Activated T-helper 17 cell treated with anti-CD3 and anti-CD28 coated beads, Interleukin-2, amount 50 U/mL, for 72 hours (primary cell): ENCODE measurements around the gene TMEM165. TPM values are rescaled to one million over a fixed set of nuclear protein-coding genes. Genes with fewer than 3 reads are reported as not detected.

Experiments
- ATAC-seq: fragments of 150-1000 bp; cut with Tn5 transposase; replicated peaks from 2 replicates; pipeline ENCODE4 v1.10.0; 2021; ENCODE audit warnings: mild to moderate bottlenecking, moderate library complexity
- H3K27ac Mint-ChIP-seq: one replicate; pipeline ENCODE4 v1.8.0; 2022; ENCODE audit warnings: mixed read lengths
- H3K27me3 Mint-ChIP-seq: one replicate; pipeline ENCODE4 v1.8.0; 2022; ENCODE audit warnings: mixed read lengths
- H3K36me3 Mint-ChIP-seq: one replicate; pipeline ENCODE4 v1.8.0; 2022; ENCODE audit warnings: low read depth, mild to moderate bottlenecking, mixed read lengths
- H3K4me1 Mint-ChIP-seq: one replicate; pipeline ENCODE4 v1.8.0; 2022; ENCODE audit warnings: mixed read lengths
- H3K4me3 Mint-ChIP-seq: one replicate; pipeline ENCODE4 v1.8.0; 2022; ENCODE audit warnings: mild to moderate bottlenecking, mixed read lengths
- H3K9me3 Mint-ChIP-seq: one replicate; pipeline ENCODE4 v1.8.0; 2022; ENCODE audit warnings: mixed read lengths
- total RNA-seq, 2 donors: library from RNA; stranded (reverse); gene quantifications; one replicate each; pipeline ENCODE4 v1.2.3, GENCODE V29; 2022

The TMEM165 gene
- total RNA-seq, 2 donors from 2014 or later: 60.5 to 81.9 TPM

GRCh38 chr4:55442541-55442940, 46.8 kb downstream of the TMEM165 start:
- peaks cover 72% of the 10 kb centered on the region for H3K36me3 Mint-ChIP-seq
- peaks cover 8% of the 10 kb centered on the region for H3K4me1 Mint-ChIP-seq
- ATAC-seq: no peak

GRCh38 chr4:55444827-55445226, 49.1 kb downstream of the TMEM165 start:
- Mint-ChIP-seq H3K4me1 (peaks cover 9% of the 10 kb centered on the region), H3K36me3 (peaks cover 74% of the 10 kb centered on the region), H3K27me3 (no peaks in the 10 kb centered on the region), H3K27ac (no peak overlapping the region), H3K9me3 (no peaks in the 10 kb centered on the region), H3K4me3 (no peak overlapping the region)
- ATAC-seq: no peak

More at GRCh38 chr4:55442541-55442940, 46.8 kb downstream of the TMEM165 start:
- Mint-ChIP-seq H3K27ac (no peak overlapping the region), H3K4me3 (no peak overlapping the region), H3K9me3 (no peaks in the 10 kb centered on the region), H3K27me3 (no peaks in the 10 kb centered on the region)

DNA sequence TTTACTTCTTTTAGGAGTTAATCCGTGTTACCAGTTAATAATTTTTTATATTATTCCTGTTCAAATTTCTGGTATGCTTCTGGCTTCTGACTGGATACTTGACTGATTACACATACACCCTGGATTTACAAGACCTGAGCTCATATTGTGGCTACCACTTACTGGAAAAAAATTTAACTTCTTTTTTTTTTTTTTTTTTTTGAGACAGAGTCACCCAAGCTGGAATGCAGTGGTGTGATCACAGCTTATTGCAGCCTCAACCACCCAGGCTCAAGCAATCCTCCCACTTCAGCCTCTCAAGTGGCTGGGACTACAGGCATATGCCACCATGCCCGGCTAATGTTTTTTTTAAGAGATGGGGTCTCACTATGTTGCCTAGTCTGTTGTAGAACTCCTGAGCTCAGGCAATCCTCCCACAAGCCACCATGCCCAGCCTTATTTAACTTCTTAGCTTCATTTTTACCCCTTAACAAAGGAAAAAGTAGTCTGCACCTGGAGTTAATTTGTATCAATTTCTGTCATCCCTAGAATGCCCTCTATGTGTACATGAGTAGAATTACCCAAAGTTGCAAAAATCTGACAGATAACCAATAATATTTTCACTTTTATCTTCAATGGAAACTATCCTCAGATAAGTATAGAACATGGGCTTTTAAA, 50.3 kb downstream of the TMEM165 start:
- no peaks in the 10 kb centered on the region for H3K27me3 Mint-ChIP-seq
- no peak for ATAC-seq
- no peak overlapping the region for H3K27ac Mint-ChIP-seq
- peaks cover 5% of the 10 kb centered on the region for H3K4me1 Mint-ChIP-seq
- no peak overlapping the region for H3K4me3 Mint-ChIP-seq
- no peaks in the 10 kb centered on the region for H3K9me3 Mint-ChIP-seq
- H3K36me3 Mint-ChIP-seq: peaks cover 74% of the 10 kb centered on the region

DNA sequence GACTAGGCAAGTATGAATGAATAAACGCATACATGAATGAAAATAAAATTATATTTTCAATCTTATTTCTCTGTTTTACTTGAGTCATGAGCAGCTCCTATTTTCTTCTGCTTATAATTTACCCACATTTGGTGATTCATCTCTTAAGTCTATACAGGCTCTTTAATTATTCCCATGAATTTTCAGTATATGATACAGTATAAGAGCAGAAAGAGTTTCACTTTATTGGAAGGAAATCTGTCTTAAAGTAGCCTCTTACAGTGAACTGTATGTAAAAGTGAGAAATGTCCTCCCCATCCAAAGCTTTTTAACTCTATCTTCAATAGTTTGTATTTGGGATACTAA, 50.8 kb downstream of the TMEM165 start:
- H3K4me1 Mint-ChIP-seq: peaks cover 4% of the 10 kb centered on the region
- H3K4me3 Mint-ChIP-seq: no peak overlapping the region
- H3K9me3 Mint-ChIP-seq: no peaks in the 10 kb centered on the region
- peaks cover 74% of the 10 kb centered on the region for H3K36me3 Mint-ChIP-seq
- H3K27me3 Mint-ChIP-seq: no peaks in the 10 kb centered on the region
- H3K27ac Mint-ChIP-seq: no peak overlapping the region
- no peak for ATAC-seq

- peaks cover 4% of the 10 kb centered on the region for H3K4me1 Mint-ChIP-seq
- H3K27ac Mint-ChIP-seq: no peak overlapping the region
- H3K27me3 Mint-ChIP-seq: no peaks in the 10 kb centered on the region
- H3K4me3 Mint-ChIP-seq: no peak overlapping the region
- no peak for ATAC-seq
- H3K9me3 Mint-ChIP-seq: no peaks in the 10 kb centered on the region
- peaks cover 74% of the 10 kb centered on the region for H3K36me3 Mint-ChIP-seq
Measured at GRCh38 chr4:55447108-55447708, 51.5 kb downstream of the TMEM165 start.

DNA sequence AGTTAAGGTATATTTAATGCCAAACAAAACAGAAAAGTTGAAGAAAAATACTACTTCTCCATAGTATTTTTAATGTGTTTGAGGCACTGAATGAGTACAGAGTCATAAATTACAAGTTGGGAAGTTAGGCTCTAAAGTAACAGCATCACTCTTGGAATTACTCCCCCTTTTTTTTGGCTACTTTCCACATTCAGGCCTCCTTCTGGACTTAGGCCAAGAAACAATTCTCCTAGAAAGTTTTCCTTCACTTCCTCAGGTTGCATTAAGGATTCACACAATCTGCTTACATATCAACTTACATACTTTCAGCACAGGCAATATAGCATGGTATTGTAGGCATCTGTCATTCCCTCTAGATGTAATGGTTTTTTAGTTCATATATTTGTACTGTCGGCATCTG, 52.1 kb downstream of the TMEM165 start:
- Mint-ChIP-seq H3K36me3 (peaks cover 72% of the 10 kb centered on the region), H3K27ac (no peak overlapping the region), H3K4me3 (no peak overlapping the region), H3K9me3 (no peaks in the 10 kb centered on the region), H3K27me3 (no peaks in the 10 kb centered on the region), H3K4me1 (peaks cover 4% of the 10 kb centered on the region)
- no peak for ATAC-seq

DNA sequence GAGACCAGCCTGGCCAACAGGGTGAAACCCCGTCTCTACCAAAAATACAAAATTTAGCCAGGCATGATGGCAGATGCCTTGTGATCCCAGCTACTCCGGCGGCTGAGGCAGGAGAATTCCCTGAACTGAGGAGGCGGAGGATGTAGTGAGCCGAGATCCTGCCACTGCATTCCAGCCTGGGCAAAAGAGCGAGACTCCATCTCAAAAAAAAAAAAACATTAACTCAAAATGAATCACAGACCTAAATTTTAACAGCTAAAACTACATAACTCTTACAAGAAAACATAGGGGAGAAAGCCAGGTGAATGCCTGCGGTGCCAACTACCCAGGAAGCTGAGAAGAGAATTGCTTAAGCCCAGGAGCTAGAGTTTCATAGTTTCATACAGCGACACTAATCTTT, 54.8 kb downstream of the TMEM165 start:
- Mint-ChIP-seq H3K27ac (no peak overlapping the region), H3K4me3 (no peak overlapping the region)

DNA sequence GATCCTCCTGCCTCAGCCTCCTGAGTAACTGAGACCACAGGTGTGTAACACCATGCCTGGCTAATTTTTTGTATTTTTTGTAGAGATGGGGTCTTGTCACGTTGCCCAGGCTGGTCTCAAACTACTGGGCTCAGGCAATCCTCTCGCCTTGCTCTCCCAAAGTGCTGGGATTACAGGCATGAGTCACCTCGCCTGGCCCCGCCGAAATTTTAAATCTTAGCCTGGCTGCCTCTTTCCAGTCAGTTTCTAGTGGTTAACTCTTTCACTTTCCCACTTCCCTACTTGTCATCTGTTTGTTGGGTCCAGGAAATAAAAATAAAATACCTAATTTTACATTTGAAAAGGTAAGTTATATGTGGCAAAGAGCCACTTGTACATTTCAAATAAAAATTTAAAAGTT, 62.4 kb downstream of the TMEM165 start:
- ATAC-seq: no peak
- H3K9me3 Mint-ChIP-seq: no peaks in the 10 kb centered on the region

More for the DNA sequence above, 54.8 kb downstream of the TMEM165 start:
- no peaks in the 10 kb centered on the region for H3K27me3 Mint-ChIP-seq
- H3K36me3 Mint-ChIP-seq: peaks cover 66% of the 10 kb centered on the region
- H3K4me1 Mint-ChIP-seq: peaks cover 4% of the 10 kb centered on the region
- no peak for ATAC-seq
- no peaks in the 10 kb centered on the region for H3K9me3 Mint-ChIP-seq

GRCh38 chr4:55458611-55459010, 62.9 kb downstream of the TMEM165 start:
- Mint-ChIP-seq H3K27me3 (no peaks in the 10 kb centered on the region), H3K9me3 (no peaks in the 10 kb centered on the region), H3K36me3 (peaks cover 51% of the 10 kb centered on the region), H3K4me3 (no peak overlapping the region), H3K4me1 (no peaks in the 10 kb centered on the region), H3K27ac (no peak overlapping the region)
- ATAC-seq: no peak

More for the DNA sequence above, 62.4 kb downstream of the TMEM165 start:
- no peaks in the 10 kb centered on the region for H3K27me3 Mint-ChIP-seq
- H3K36me3 Mint-ChIP-seq: peaks cover 53% of the 10 kb centered on the region
- no peaks in the 10 kb centered on the region for H3K4me1 Mint-ChIP-seq
- no peak overlapping the region for H3K4me3 Mint-ChIP-seq
- no peak overlapping the region for H3K27ac Mint-ChIP-seq

DNA sequence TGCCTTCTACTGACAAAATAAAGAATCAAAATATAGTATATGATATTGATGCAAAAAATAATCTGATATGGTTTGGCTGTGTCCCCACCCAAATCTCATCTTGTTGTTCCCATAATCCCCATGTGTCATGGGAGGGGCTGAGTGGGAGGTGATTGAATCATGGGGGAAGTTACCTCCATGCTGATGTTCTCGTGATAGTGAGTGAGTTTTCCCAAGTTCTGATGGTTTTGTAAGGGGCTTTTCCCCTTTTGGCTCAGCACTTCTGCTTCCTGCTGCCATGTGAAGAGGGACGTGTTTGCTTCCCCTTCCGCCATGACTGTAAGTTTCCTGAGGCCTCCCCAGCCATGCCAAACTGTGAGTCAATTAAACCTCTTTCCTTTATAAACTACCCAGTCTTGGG, 70.2 kb downstream of the TMEM165 start:
- H3K4me3 Mint-ChIP-seq: no peak overlapping the region
- peaks cover 5% of the 10 kb centered on the region for H3K9me3 Mint-ChIP-seq

GRCh38 chr4:55468724-55469123, 73.0 kb downstream of the TMEM165 start:
- no peaks in the 10 kb centered on the region for H3K4me1 Mint-ChIP-seq
- peaks cover 45% of the 10 kb centered on the region for H3K36me3 Mint-ChIP-seq
- ATAC-seq: no peak
- no peaks in the 10 kb centered on the region for H3K27me3 Mint-ChIP-seq
- peaks cover 5% of the 10 kb centered on the region for H3K9me3 Mint-ChIP-seq
- no peak overlapping the region for H3K27ac Mint-ChIP-seq
- H3K4me3 Mint-ChIP-seq: no peak overlapping the region

More for the DNA sequence above, 70.2 kb downstream of the TMEM165 start:
- no peak for ATAC-seq
- Mint-ChIP-seq H3K36me3 (peaks cover 52% of the 10 kb centered on the region), H3K4me1 (no peaks in the 10 kb centered on the region), H3K27me3 (no peaks in the 10 kb centered on the region), H3K27ac (no peak overlapping the region)

GRCh38 chr4:55469979-55470378, 74.2 kb downstream of the TMEM165 start:
- H3K36me3 Mint-ChIP-seq: peaks cover 49% of the 10 kb centered on the region
- H3K27me3 Mint-ChIP-seq: no peaks in the 10 kb centered on the region
- no peak for ATAC-seq
- no peak overlapping the region for H3K27ac Mint-ChIP-seq
- H3K4me3 Mint-ChIP-seq: no peak overlapping the region
- H3K9me3 Mint-ChIP-seq: peaks cover 5% of the 10 kb centered on the region
- peaks cover 7% of the 10 kb centered on the region for H3K4me1 Mint-ChIP-seq

Other genes with a start within 250 kb of the TMEM165 start
- 1 to 10 TPM; 5.1 to 7.7 TPM for gene SRD5A3, start 49.7 kb upstream of the TMEM165 start, total RNA-seq
- gene CLOCK, start 151.0 kb downstream of the TMEM165 start, total RNA-seq: 10 to 100 TPM in 1 of 2 donors, 1 to 10 TPM in 1; 9.9 to 16.3 TPM
- gene PDCL2, start 196.3 kb downstream of the TMEM165 start, total RNA-seq: not detected
- gene NMU, start 240.3 kb downstream of the TMEM165 start, total RNA-seq: 1 to 10 TPM in 1 of 2 donors, under 1 TPM in 1; 0.53 to 1.0 TPM